GM12872 (cell line): ENCODE measurements around the gene GNG13.

Experiments
- TF ChIP-seq, protein P1 (sequence below): IDR thresholded peaks from 3 replicates; pipeline ENCODE4 v1.5.1; 2011; ENCODE audit warnings: low read depth, mild to moderate bottlenecking, low read length, moderate library complexity; ENCODE audit not compliant: insufficient read depth

Gene GNG13

DNA sequence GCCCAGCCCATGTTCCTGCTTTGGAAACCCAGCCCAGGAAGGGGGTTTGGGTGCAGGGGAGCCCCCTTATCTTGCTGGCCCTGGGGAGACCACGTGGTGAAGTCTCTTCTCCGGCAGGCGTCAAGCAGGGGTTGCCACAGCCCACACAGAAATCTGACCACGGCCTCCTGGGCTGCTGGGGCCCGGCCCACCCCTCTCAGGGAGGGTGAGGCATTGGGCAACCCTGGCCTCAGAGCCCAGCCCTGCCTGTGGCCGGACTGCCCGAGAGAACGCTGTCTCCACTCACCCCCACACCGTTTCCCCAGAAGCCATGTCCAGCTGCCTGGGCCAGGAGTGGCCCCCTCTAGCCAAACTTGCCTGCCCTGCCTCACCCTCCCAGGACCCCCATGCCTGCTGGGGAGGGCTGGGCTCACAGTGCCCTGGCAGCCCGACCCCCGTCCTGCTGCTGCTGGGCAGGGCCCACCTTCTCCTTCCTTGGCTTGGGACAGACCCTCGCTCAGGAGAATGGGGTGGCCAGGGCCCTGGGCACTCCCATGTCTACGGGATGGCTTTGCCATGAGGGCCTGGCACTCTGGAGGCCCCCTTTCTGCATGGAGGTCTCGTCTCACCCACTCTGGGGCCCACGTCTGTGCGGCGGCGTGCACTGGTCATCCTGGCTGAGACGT lies 19.1 kb downstream of the GNG13 start:
- TF ChIP-seq, protein P1, sequence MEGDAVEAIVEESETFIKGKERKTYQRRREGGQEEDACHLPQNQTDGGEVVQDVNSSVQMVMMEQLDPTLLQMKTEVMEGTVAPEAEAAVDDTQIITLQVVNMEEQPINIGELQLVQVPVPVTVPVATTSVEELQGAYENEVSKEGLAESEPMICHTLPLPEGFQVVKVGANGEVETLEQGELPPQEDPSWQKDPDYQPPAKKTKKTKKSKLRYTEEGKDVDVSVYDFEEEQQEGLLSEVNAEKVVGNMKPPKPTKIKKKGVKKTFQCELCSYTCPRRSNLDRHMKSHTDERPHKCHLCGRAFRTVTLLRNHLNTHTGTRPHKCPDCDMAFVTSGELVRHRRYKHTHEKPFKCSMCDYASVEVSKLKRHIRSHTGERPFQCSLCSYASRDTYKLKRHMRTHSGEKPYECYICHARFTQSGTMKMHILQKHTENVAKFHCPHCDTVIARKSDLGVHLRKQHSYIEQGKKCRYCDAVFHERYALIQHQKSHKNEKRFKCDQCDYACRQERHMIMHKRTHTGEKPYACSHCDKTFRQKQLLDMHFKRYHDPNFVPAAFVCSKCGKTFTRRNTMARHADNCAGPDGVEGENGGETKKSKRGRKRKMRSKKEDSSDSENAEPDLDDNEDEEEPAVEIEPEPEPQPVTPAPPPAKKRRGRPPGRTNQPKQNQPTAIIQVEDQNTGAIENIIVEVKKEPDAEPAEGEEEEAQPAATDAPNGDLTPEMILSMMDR, result no peak

DNA sequence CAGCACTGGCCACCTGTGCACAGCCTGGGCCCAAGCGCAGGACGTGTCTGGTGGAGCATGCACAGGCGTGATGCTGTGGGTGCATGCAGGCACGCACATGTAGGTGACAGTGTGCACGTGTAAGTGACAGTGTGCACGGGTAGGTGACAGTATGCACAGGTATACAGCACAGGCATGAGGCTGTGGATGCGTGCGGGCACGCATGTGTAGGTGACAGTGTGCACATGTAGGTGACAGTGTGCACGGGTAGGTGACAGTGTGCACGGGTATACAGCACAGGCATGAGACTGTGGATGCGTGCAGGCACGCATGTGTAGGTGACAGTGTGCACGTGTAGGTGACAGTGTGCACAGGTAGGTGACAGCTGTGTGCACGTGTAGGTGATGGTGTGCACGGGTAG lies 20.2 kb downstream of the GNG13 start:
- TF ChIP-seq, protein P1, result no peak

DNA sequence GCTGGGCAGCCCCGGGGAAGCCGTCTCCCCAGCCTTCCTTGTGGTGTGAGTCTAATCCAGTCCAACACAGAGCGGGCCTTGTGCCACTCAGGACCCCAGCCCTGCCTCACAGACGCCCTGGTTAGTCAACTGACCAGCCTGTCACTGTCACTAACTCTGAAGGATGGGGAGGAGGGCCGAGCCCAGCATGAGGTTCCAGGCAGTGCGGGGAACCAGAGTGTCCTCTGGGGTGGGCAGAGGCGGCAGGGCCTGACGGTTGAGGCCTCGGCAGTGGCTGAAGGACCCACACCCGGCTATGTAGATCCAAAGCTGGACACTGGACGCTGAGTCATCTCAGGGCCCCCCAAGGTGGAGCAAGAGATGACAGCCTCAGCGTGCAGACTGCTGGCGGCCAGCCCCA lies 21.0 kb downstream of the GNG13 start:
- TF ChIP-seq, protein P1, result no peak

DNA sequence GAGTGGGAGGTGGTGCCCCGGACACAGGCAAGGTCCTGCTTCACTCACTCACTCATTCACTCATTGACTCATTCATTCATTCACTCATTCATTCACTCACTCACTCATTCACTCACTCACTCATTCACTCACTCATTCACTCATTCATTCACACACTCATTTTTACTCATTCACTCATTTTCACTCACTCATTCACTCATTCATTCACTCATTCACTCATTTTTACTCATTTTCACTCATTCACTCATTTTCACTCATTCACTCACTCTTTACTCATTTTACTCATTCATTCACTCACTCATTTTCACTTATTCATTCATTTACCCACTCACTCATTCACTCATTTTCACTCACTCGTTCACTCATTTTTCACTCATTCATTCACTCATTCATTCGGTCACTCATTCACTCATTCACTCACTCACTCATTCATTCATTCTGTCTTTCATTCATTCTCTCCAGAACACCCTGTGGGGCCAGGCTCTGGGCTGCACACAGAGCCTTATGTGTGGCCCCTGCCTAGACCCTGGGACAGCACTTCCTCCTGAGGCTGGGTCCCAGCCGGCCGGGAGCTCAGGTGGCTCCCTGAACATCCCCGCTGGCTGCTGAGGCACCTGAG lies 21.5 kb downstream of the GNG13 start:
- TF ChIP-seq, protein P1, result no peak

DNA sequence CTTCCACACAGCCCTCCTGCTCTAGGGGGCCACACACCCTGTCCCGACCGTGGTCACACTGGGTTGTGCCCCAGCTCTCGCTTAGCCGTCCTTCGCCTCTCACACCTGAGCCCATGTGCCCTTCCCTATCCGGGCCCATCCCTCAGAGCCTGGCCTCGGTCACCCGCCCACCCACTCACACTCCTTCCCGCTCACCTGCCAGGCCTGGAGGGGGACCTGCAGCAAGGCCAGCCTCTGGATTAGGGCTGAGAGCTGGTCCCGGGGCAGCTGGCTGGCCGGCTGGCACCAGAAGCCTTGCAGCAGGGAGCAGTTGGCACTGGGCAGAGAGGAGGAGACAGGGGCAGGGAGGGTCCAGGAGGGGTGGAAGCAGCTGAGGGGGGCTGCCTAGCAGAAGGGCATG lies 22.1 kb downstream of the GNG13 start:
- TF ChIP-seq, protein P1, result no peak

DNA sequence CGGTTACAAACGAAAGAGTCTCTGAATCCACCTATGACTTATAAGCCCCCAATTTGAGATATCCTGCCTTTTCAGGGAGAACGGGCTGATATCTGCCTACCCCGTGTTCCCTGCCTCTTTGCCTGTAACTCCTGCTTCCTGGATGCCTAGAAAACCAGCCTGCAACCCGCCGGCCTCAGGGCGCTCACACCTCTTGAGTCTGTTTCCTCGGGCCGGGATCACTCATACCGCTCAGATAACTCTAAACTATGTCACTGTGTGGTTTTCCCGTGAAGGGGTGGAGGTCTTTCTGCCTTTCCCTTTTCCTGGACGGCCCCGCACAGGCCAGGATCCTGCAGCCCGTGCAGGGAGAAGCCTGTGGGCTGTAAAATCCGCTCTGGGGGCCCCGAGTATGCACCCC lies 22.7 kb downstream of the GNG13 start:
- TF ChIP-seq, protein P1, result no peak

DNA sequence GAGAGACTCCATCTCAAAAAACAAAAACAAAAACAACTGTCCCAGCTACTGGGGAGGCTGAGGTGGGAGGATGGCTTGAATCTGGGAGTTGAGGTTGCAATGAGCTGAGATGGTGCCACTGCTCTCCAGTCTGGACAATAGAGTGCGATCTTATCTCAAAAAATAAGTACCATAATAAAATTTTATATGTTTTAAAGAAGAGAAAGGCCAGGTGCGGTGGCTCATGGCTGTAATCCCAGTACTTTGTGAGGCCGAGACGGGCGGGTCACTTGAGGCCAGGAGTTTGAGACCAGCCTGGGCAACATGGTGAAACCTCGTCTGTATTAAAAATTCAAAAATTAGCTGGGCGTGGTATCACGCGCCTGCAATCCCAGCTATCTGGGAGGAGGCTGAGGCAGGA lies 23.7 kb downstream of the GNG13 start:
- TF ChIP-seq, protein P1, result no peak
